Endothelial cell of umbilical vein (primary cell): ENCODE data around the gene TMEM184B. TPM values are rescaled to one million over a fixed set of nuclear protein-coding genes. Genes with fewer than 3 reads are reported as not detected.

Experiments
- BruUV-seq: library from RNA; stranded (reverse); fragments of 400-500 nt; replicated peaks from 2 replicates; lab custom pipeline; 2021; lab: Mats Ljungman, UMichigan
- CTCF ChIA-PET: fragments of 300-600, 350-600 bp; sonication (Branson Sonifier 250); formaldehyde crosslinking; loops from one replicate; lab custom pipeline; 2021; ENCODE audit warnings: antibody characterized with exemption, inconsistent platforms; lab: Charles Lee
- POLR2A ChIA-PET: fragments of 300-600, 350-600 bp; sonication (Branson Sonifier 250); formaldehyde crosslinking; loops from one replicate; lab custom pipeline; 2021; ENCODE audit warnings: antibody characterized with exemption, inconsistent platforms; lab: Charles Lee
- DNase-seq: peaks from one replicate; pipeline ENCODE4 v3.0.0-alpha.2; 2011; ENCODE audit warnings: low read depth, low spot score
- FAIRE-seq: peaks from 2 replicates; lab custom pipeline; 2011; peaks lifted over from hg19 to GRCh38; lab: Jason Lieb, UNC
- H2AFZ ChIP-seq: 2 replicates; pipeline ENCODE4 v1.6.0; 2012; ENCODE audit warnings: low read depth, low read length, control low read depth, inconsistent platforms
- H3K27ac ChIP-seq: 2 replicates; pipeline ENCODE4 v1.5.1; 2011; ENCODE audit warnings: low read depth, mild to moderate bottlenecking, control low read depth, low read length, moderate library complexity; ENCODE audit not compliant: insufficient read depth
- H3K27me3 ChIP-seq, 2 experiments: 2 replicates each; pipeline versions ENCODE4 v1.6.0 to v1.6.1; 2011; ENCODE audit warnings: low read length in 2 of 2, mixed read lengths in 1 of 2; ENCODE audit not compliant: control insufficient read depth in 2 of 2, insufficient read depth in 2 of 2
- H3K36me3 ChIP-seq, 2 experiments: 2 replicates in 1 of 2; 3 replicates in 1 of 2; pipeline ENCODE4 v1.5.1; 2011; ENCODE audit warnings: low read length in 2 of 2, mild to moderate bottlenecking in 1 of 2, moderate library complexity in 1 of 2; ENCODE audit not compliant: control insufficient read depth in 2 of 2, insufficient read depth in 2 of 2; ENCODE audit errors: extremely low read depth in 1 of 2
- H3K4me1 ChIP-seq: 3 replicates; pipeline ENCODE4 v1.5.1; 2011; ENCODE audit warnings: mild to moderate bottlenecking, low read length; ENCODE audit not compliant: control insufficient read depth, insufficient read depth; ENCODE audit errors: extremely low read depth
- H3K4me2 ChIP-seq: 2 replicates; pipeline ENCODE4 v1.6.1; 2011; ENCODE audit warnings: low read length, control low read depth, mixed read lengths; ENCODE audit not compliant: insufficient read depth
- H3K4me3 ChIP-seq, 3 experiments: fragments of 200-600 bp in 1 of 3; sonication (generic), shearing (Covaris generic) in 1 of 3; replicated peaks in 1 of 3; 2 replicates each; pipeline ENCODE4 v1.5.1; 2011 to 2016; ENCODE audit warnings: control low read depth in 3 of 3, low read length in 3 of 3, mild to moderate bottlenecking in 2 of 3, inconsistent platforms in 1 of 3, low read depth in 1 of 3, moderate library complexity in 1 of 3; ENCODE audit not compliant: insufficient read depth in 1 of 3
- H3K79me2 ChIP-seq: 2 replicates; pipeline ENCODE4 v1.6.0; 2012; ENCODE audit warnings: low read length, inconsistent platforms; ENCODE audit not compliant: control insufficient read depth, insufficient read depth
- H3K9ac ChIP-seq: replicated peaks from 2 replicates; pipeline ENCODE3; 2011; ENCODE audit warnings: low read length, control low read depth; ENCODE audit not compliant: insufficient read depth; ENCODE audit errors: extremely low read depth
- H3K9me1 ChIP-seq: replicated peaks from 3 replicates; pipeline ENCODE4 v1.6.0; 2011; ENCODE audit warnings: mild to moderate bottlenecking, low read length; ENCODE audit not compliant: control insufficient read depth, insufficient read depth; ENCODE audit errors: extremely low read depth
- H3K9me3 ChIP-seq: replicated peaks from 2 replicates; pipeline ENCODE4 v1.5.1; 2012; ENCODE audit warnings: low read length, inconsistent platforms; ENCODE audit not compliant: control insufficient read depth, insufficient read depth
- H4K20me1 ChIP-seq: replicated peaks from 2 replicates; pipeline ENCODE3; 2011; ENCODE audit warnings: mild to moderate bottlenecking, low read length; ENCODE audit not compliant: control insufficient read depth, insufficient read depth; ENCODE audit errors: extremely low read depth
- CTCF ChIP-seq, 2 donors: IDR thresholded peaks; 1 replicate in 1 of 2; 2 replicates in 1 of 2; pipeline ENCODE4 v1.5.1; 2011; ENCODE audit warnings: low read length in 2 of 2, mild to moderate bottlenecking in 2 of 2, moderate library complexity in 2 of 2, control low read depth in 1 of 2, inconsistent platforms in 1 of 2, low read depth in 1 of 2; ENCODE audit not compliant: insufficient read depth in 1 of 2; ENCODE audit errors: extremely low read depth in 1 of 2
- EZH2 ChIP-seq: IDR thresholded peaks from 2 replicates; pipeline ENCODE4 v1.6.1; 2012; ENCODE audit warnings: borderline replicate concordance, low read depth, mild to moderate bottlenecking, moderate library complexity, low read length, inconsistent platforms; ENCODE audit not compliant: severe bottlenecking
- FOS ChIP-seq: IDR thresholded peaks from 2 replicates; pipeline ENCODE4 v1.6.1; 2011; ENCODE audit warnings: mild to moderate bottlenecking, low read length, moderate library complexity, borderline replicate concordance; ENCODE audit not compliant: insufficient read depth
- GATA2 ChIP-seq: IDR thresholded peaks from 2 replicates; pipeline ENCODE4 v1.7.0; 2011; ENCODE audit warnings: low read depth, mild to moderate bottlenecking, moderate library complexity, mixed read lengths, low read length; ENCODE audit not compliant: insufficient read length, insufficient read depth
- JUN ChIP-seq: IDR thresholded peaks from 2 replicates; pipeline ENCODE4 v1.6.1; 2011; ENCODE audit warnings: borderline replicate concordance, low read depth; ENCODE audit not compliant: insufficient read length, insufficient read depth
- MYC ChIP-seq: IDR thresholded peaks from one replicate; pipeline ENCODE4 v1.6.1; 2011; ENCODE audit warnings: mild to moderate bottlenecking, low read depth, low read length
- POLR2A ChIP-seq: IDR thresholded peaks from 2 replicates; pipeline ENCODE4 v1.6.1; 2012; ENCODE audit warnings: low read depth, mild to moderate bottlenecking, control low read depth, low read length
- POLR2AphosphoS5 ChIP-seq: IDR thresholded peaks from 2 replicates; pipeline ENCODE4 v1.6.1; 2012; ENCODE audit warnings: low read depth, mild to moderate bottlenecking, control low read depth, low read length, moderate library complexity; ENCODE audit not compliant: insufficient read depth
- dilution Hi-C: fragments of 300-500 bp; cut with MboI; formaldehyde crosslinking; loops from one replicate; pipeline ENCODE4 v1.15.0; 2019; ENCODE audit warnings: low sequenced_read_pairs; ENCODE audit not compliant: extremely low pct_ligation_motif_present
- intact Hi-C: fragments of 100-400 bp; cut with micrococcal nuclease; formaldehyde crosslinking; loops from one replicate; pipeline ENCODE4 v1.10.0; 2022
- polyA plus RNA-seq, 4 experiments: library from polyadenylated mRNA; depleted of rRNA in 3 of 4; stranded (reverse) in 3 of 4; unstranded in 1 of 4; fragments of >200 nt; gene quantifications; 2 replicates each; pipeline versions ENCODE4 v1.2.1 to v1.2.3, GENCODE V29; 2011 to 2012; ENCODE audit warnings: missing spikeins in 1 of 4
- total RNA-seq: library from RNA; stranded (reverse); gene quantifications from 2 replicates; pipeline ENCODE4 v1.2.3, GENCODE V29; 2021
- TF ChIP-seq, protein P1 (sequence below): IDR thresholded peaks from 2 replicates; pipeline ENCODE4 v1.6.1; 2011; ENCODE audit not compliant: insufficient read depth, insufficient read length

TMEM184B gene
- total and polyA plus RNA-seq, 2 donors (not counting 3 experiments of a cell fraction or from before 2014, with no cell fraction given) = 72.5 to 96.6 TPM

DNA sequence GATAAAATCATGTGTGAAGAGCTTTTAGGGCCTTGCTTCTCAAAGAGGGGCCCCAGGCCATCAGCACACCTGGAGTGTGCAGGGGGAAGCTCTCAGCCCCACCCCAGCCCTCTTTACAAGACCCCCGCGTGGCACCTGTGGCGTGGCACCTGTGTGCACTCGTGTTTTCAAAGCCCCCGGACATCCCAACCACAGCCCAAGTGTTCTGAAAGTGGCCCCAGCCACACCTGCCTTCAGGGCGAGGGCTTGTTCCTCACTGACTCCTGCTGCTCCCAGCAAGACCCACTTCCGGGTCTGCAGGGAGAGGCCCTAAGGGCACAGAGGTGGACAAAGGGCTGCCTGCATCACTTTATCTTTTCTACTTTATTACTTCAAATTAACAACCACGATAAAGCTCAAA is 17.5 kb upstream of the TMEM184B start:
- CTCF ChIA-PET = interaction anchor here (1.1 to 1.9 kb wide), 6 partner anchors 28 to 238 kb away, joined by 3 to 7 read pairs (median 3); no protein-coding TSS in a partner anchor
- no peak for DNase-seq
- Histone ChIP-seq H3K9ac (no peak overlapping the region), H3K4me3 (no peak overlapping the region), H3K27ac (no peak overlapping the region), H3K27me3 (no peaks in the 10 kb centered on the region), H3K36me3 (peaks cover 7 to 34% of the 10 kb centered on the region in 2 experiments), H4K20me1 (no peaks in the 10 kb centered on the region), H3K79me2 (peaks cover under 1% of the 10 kb centered on the region), H3K9me3 (no peaks in the 10 kb centered on the region), H3K4me2 (no peak overlapping the region), H2AFZ (no peak overlapping the region), H3K4me1 (no peaks in the 10 kb centered on the region), H3K9me1 (no peaks in the 10 kb centered on the region)
- intact Hi-C loops (no loop called here), dilution Hi-C loops (no loop called here)
- POLR2A ChIA-PET = interaction anchor here (1.2 kb wide), 1 partner anchor 28 kb away, joined by 3 read pairs; no protein-coding TSS in a partner anchor
- no peak for TF ChIP-seq MYC
- no peak for TF ChIP-seq JUN
- no peak for TF ChIP-seq FOS
- TF ChIP-seq, protein P1, sequence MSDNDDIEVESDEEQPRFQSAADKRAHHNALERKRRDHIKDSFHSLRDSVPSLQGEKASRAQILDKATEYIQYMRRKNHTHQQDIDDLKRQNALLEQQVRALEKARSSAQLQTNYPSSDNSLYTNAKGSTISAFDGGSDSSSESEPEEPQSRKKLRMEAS = no peak
- no peak for TF ChIP-seq GATA2
- TF ChIP-seq POLR2A = no peak
- TF ChIP-seq EZH2 = no peak
- TF ChIP-seq POLR2AphosphoS5 = no peak
- no peak for TF ChIP-seq CTCF (IDR thresholded peaks at IDR 0.05; ENCODE audit: extremely low read depth in 1 of 2, insufficient read depth in 1 of 2, low read depth in 1 of 2, low read length in 2 of 2)
- no TSS peak for BruUV-seq
- no peak for FAIRE-seq
